Pericardium fibroblast (primary cell): Measurements from ENCODE around the gene CCNB1IP1. TPM values are rescaled to one million over a fixed set of nuclear protein-coding genes. Genes with fewer than 3 reads are reported as not detected.

ENCODE experiments used
- total RNA-seq: library from RNA; depleted of rRNA; stranded (reverse); fragments of >200 nt; gene quantifications from 2 replicates; pipeline ENCODE4 v1.2.3, GENCODE V29; 2015

CCNB1IP1 gene, protein sequence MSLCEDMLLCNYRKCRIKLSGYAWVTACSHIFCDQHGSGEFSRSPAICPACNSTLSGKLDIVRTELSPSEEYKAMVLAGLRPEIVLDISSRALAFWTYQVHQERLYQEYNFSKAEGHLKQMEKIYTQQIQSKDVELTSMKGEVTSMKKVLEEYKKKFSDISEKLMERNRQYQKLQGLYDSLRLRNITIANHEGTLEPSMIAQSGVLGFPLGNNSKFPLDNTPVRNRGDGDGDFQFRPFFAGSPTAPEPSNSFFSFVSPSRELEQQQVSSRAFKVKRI
- total RNA-seq: 53.8 and 68.6 TPM in 2 replicates

DNA sequence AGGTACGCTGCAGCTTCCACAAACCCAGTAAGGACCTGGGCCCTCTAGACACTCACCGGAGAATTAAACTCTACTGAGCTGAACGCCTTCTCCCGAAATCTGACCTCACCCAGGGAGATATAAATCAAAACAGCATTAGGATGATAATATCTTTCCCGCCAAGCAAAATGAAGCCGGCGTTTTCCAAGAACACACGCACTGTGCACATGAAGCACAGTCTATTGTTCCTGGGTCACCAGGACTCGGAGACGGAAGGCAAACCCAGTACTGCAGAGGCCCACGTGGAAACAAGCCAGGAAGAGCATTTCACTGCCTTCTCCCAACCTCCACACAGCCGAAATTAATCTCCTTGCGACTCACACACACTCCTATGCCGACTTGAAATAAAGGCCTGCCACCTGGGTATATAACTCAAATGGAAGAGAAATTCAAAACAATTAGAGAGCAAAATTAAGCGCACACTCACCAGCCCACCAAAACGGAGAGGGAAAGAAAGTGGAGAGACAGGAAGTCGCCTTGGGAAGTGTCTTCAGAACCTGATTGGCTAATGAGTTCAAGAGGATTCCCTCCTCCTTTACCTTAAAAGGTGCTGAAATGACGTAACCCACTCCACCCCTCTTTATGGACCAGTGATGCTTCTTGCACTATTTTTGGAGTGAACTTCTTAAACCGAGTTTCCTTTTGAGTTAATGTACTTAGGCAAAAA is at the start of gene CCNB1IP1:
Gene CCNB1IP1, minus strand, starts transcription at position 492 of the 706 bp plus-strand sequence. CDS start 16,756 bp downstream, outside the sequence.

DNA sequence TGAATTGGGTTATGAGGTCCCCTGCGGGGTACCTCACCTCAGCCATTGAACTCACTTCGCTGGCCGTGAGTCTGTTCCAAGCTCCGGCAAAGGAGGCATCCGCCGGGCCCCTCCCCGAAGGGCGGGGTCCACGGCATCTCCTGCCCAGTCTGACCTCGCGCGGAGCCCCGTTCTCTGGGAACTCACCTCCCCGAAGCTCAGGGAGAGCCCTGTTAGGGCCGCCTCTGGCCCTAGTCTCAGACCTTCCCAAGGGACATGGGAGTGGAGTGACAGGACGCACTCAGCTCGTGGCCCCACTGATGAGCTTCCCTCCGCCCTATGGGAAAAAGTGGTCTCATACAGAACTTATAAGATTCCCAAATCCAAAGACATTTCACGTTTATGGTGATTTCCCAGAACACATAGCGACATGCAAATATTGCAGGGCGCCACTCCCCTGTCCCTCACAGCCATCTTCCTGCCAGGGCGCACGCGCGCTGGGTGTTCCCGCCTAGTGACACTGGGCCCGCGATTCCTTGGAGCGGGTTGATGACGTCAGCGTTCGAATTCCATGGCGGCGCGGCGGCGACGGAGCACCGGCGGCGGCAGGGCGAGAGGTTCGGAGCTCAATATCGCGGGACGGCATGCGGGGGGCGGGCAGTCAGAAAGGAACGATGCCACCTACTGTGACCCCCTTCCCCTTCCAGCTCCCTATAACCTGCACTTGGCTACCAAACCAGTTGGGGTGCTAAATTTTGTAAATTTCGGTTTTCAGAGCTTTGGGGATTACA is 10.2 kb upstream of the CCNB1IP1 start, which contains the start of gene PARP2:
Gene PARP2, plus strand, starts transcription at position 544 of the 770 bp plus-strand sequence. Its CDS starts 7 bp downstream, at position 551.

DNA sequence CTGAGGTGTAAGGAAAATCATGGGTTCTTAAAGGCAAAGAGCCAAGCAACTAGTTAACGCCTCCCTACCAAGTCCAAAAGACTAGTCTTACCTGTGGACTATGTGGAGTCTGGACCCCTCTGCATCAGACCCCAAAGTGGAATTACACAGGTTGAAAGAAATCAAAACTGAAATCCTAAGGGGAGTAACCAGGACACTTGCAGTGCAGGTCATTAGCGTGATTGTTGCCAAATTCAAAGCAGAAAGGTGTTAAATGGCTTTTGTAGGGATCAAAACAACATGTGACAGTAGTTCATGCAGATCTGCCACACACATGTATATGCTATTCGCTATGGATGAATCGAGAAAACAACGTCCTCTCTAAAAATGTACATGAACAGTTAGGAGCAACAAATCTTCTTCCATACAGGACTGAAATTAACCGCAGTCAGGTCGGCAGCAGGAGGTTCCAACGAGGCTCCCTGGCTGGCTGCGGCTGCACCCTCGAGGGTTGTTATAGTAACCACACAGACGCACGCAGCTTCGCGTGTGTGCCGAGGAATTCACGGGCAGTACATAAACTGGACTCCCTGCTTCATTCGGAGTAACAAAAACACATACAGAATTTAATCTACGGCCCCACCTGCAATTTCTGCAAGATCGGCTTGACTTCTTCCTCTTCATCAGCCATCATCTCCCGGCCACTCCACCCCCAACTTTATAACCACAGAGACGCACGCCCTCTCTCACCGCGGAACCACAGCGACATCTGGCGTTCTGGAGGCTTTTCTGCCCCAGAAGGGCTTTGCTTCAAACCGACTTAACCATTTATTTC is 27.6 kb downstream of the CCNB1IP1 start, which contains the start of gene TTC5:
Gene TTC5, minus strand, starts transcription at position 687 of the 814 bp plus-strand sequence. Its CDS starts 14 bp downstream, at position 673.

Other genes starting within 250 kb of the CCNB1IP1 start
- not detected in 2 replicates for gene OR4K17, start 222.5 kb downstream of the CCNB1IP1 start, total RNA-seq
- not detected in 2 replicates for gene OR4N5, start 194.5 kb downstream of the CCNB1IP1 start, total RNA-seq
- gene OR11G2, start 142.4 kb downstream of the CCNB1IP1 start, total RNA-seq: not detected in 2 replicates
- not detected in 2 replicates for gene OR11H6, start 109.6 kb downstream of the CCNB1IP1 start, total RNA-seq
- gene OR11H7, start 104.3 kb downstream of the CCNB1IP1 start, total RNA-seq: not detected in 2 replicates
- gene OR11H4, start 94.0 kb downstream of the CCNB1IP1 start, total RNA-seq: not detected in 2 replicates
- gene TTC5, start 27.3 kb downstream of the CCNB1IP1 start, total RNA-seq: 8.9 and 10.9 TPM in 2 replicates
- 2.2 and 4.1 TPM in 2 replicates for gene PARP2, start 10.4 kb upstream of the CCNB1IP1 start, total RNA-seq
- gene TEP1, start 80.2 kb upstream of the CCNB1IP1 start, total RNA-seq: 8.9 and 10.3 TPM in 2 replicates
- 0.09 and 0.12 TPM in 2 replicates for gene KLHL33, start 102.9 kb upstream of the CCNB1IP1 start, total RNA-seq
- gene OSGEP, start 121.5 kb upstream of the CCNB1IP1 start, total RNA-seq: 24.2 and 30.0 TPM in 2 replicates
- 145 and 204 TPM in 2 replicates for gene APEX1, start 121.9 kb upstream of the CCNB1IP1 start, total RNA-seq
- 8.4 and 14.4 TPM in 2 replicates for gene PIP4P1, start 128.2 kb upstream of the CCNB1IP1 start, total RNA-seq
- gene PNP, start 136.1 kb upstream of the CCNB1IP1 start, total RNA-seq: 16.3 and 22.6 TPM in 2 replicates
- not detected in 2 replicates for gene RNASE10, start 172.3 kb upstream of the CCNB1IP1 start, total RNA-seq
- not detected in 2 replicates for gene RNASE9, start 227.8 kb upstream of the CCNB1IP1 start, total RNA-seq